Neural progenitor cell (in vitro differentiated cells): ENCODE data around the gene TSPAN11. TPM values are rescaled to one million over a fixed set of nuclear protein-coding genes. Genes with fewer than 3 reads are reported as not detected.

Source experiments
- DNase-seq: peaks from one replicate; pipeline ENCODE4 v3.0.0-alpha.2; 2016; ENCODE audit warnings: low spot score
- H2AFZ ChIP-seq: fragments of 200-600 bp; sonication (generic); replicated peaks from 2 replicates; pipeline ENCODE4 v1.6.1; 2016; ENCODE audit warnings: antibody characterized with exemption
- H3F3A ChIP-seq: fragments of 200-600 bp; sonication (generic); 2 replicates; pipeline ENCODE4 v1.6.1; 2016; ENCODE audit warnings: antibody characterized with exemption, low read depth
- H3K27ac ChIP-seq: fragments of 200-600 bp; sonication (generic); 2 replicates; pipeline ENCODE4 v1.5.1; 2016; ENCODE audit warnings: mild to moderate bottlenecking
- H3K27me3 ChIP-seq: fragments of 200-600 bp; sonication (generic); 2 replicates; pipeline ENCODE4 v1.6.1; 2016; ENCODE audit warnings: mild to moderate bottlenecking, moderate library complexity
- H3K36me3 ChIP-seq: fragments of 200-600 bp; sonication (generic); 2 replicates; pipeline ENCODE4 v1.5.1; 2016
- H3K4me1 ChIP-seq: fragments of 200-600 bp; sonication (generic); 2 replicates; pipeline ENCODE4 v1.6.1; 2016; ENCODE audit warnings: mixed run types
- H3K4me2 ChIP-seq: fragments of 200-600 bp; sonication (generic); 2 replicates; pipeline ENCODE4 v1.6.1; 2016
- H3K4me3 ChIP-seq: fragments of 200-600 bp; sonication (generic); 2 replicates; pipeline ENCODE4 v1.5.1; 2016
- H3K79me2 ChIP-seq: fragments of 200-600 bp; sonication (generic); 2 replicates; pipeline ENCODE4 v1.6.1; 2016; ENCODE audit warnings: low read depth
- H3K9ac ChIP-seq: fragments of 200-600 bp; sonication (generic); 2 replicates; pipeline ENCODE4 v1.6.1; 2016
- H3K9me3 ChIP-seq: fragments of 200-600 bp; sonication (generic); 2 replicates; pipeline ENCODE4 v1.5.1; 2016; ENCODE audit warnings: low read depth
- H4K20me1 ChIP-seq: fragments of 200-600 bp; sonication (generic); 2 replicates; pipeline ENCODE4 v1.6.1; 2016; ENCODE audit warnings: low read depth
- H3K27ac Mint-ChIP-seq: 3 replicates; pipeline ENCODE4 v1.8.0; 2021; ENCODE audit warnings: mixed read lengths
- H3K27me3 Mint-ChIP-seq: 2 replicates; pipeline ENCODE4 v1.8.0; 2022; ENCODE audit warnings: low read depth, mild to moderate bottlenecking, inconsistent platforms, moderate library complexity, mixed read lengths; ENCODE audit not compliant: insufficient read depth
- H3K36me3 Mint-ChIP-seq: 3 replicates; pipeline ENCODE4 v1.8.0; 2021; ENCODE audit warnings: mixed read lengths
- H3K4me1 Mint-ChIP-seq: 3 replicates; pipeline ENCODE4 v1.8.0; 2021; ENCODE audit warnings: mixed read lengths
- H3K4me3 Mint-ChIP-seq: 3 replicates; pipeline ENCODE4 v1.8.0; 2021; ENCODE audit warnings: mild to moderate bottlenecking, moderate library complexity, mixed read lengths
- H3K9me3 Mint-ChIP-seq: 3 replicates; pipeline ENCODE4 v1.8.0; 2020; ENCODE audit warnings: mixed read lengths
- EZH2 ChIP-seq: fragments of 200-600 bp; sonication (generic); IDR thresholded peaks from 2 replicates; pipeline ENCODE4 v1.6.1; 2017; ENCODE audit warnings: antibody characterized with exemption, mild to moderate bottlenecking, moderate library complexity
- EZH2phosphoT487 ChIP-seq: fragments of 200-600 bp; sonication (generic); IDR thresholded peaks from 2 replicates; pipeline ENCODE4 v1.6.1; 2017; ENCODE audit warnings: antibody characterized with exemption
- total RNA-seq: library from RNA; depleted of rRNA; stranded (reverse); fragments of >200 nt; gene quantifications from 2 replicates; pipeline ENCODE4 v1.2.3, GENCODE V29; 2015; ENCODE audit warnings: low replicate concordance
- TF ChIP-seq, protein P1 (sequence below): fragments of 200-600 bp; sonication (generic); IDR thresholded peaks from 2 replicates; pipeline ENCODE4 v1.5.1; 2017; ENCODE audit warnings: antibody characterized with exemption, mild to moderate bottlenecking

The TSPAN11 gene
- total RNA-seq, 1 donor from 2014 or later: 7.4 TPM

DNA sequence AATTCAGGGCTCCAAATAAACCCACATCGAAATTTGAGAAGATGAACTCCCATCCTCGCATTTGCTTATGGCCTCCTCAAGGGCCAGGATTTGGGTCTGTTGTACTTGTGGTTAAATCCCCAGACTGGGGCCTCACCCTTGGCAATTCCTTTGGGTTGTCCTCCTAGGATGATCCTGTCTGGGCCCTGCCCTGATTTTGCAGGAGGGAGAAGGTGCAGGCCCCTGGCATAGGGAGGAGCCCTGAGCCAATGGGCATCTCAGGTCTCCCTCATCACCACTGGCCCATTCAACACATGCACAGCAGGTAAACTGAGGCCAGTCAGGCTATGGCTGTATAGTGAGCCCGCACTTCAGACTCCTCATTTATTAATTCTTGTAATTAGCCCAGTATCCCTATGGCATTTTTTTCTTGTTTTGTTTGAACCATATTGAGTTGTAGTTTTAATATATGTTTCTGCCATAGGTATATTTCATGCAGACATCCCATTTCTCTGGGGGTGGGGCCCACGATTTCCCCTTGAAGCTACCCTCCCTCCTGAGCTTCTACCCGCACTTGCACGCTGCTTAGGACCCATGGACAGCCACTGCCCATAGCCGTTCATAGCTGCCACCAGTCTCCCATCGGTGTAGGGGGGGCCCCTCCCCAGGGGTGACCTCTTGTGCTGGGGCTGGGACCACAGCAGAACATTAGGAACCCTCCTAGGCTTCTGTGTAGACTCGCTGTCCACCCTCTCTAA, 80.0 kb downstream of the TSPAN11 start:
- H3K4me1 ChIP-seq: no peaks in the 10 kb centered on the region
- H4K20me1 ChIP-seq: no peaks in the 10 kb centered on the region
- no peaks in the 10 kb centered on the region for H3K9me3 Mint-ChIP-seq
- TF ChIP-seq EZH2phosphoT487: no peak
- no peak for TF ChIP-seq EZH2
- TF ChIP-seq, protein P1, sequence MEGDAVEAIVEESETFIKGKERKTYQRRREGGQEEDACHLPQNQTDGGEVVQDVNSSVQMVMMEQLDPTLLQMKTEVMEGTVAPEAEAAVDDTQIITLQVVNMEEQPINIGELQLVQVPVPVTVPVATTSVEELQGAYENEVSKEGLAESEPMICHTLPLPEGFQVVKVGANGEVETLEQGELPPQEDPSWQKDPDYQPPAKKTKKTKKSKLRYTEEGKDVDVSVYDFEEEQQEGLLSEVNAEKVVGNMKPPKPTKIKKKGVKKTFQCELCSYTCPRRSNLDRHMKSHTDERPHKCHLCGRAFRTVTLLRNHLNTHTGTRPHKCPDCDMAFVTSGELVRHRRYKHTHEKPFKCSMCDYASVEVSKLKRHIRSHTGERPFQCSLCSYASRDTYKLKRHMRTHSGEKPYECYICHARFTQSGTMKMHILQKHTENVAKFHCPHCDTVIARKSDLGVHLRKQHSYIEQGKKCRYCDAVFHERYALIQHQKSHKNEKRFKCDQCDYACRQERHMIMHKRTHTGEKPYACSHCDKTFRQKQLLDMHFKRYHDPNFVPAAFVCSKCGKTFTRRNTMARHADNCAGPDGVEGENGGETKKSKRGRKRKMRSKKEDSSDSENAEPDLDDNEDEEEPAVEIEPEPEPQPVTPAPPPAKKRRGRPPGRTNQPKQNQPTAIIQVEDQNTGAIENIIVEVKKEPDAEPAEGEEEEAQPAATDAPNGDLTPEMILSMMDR: no peak
- no peaks in the 10 kb centered on the region for H3K79me2 ChIP-seq
- H3F3A ChIP-seq: no peaks in the 10 kb centered on the region
- H3K9ac ChIP-seq: no peak overlapping the region
- H3K36me3 Mint-ChIP-seq: no peaks in the 10 kb centered on the region
- no peak for DNase-seq
- H3K4me1 Mint-ChIP-seq: no peaks in the 10 kb centered on the region
- no peaks in the 10 kb centered on the region for H3K27me3 ChIP-seq
- H3K9me3 ChIP-seq: no peaks in the 10 kb centered on the region
- H3K27me3 Mint-ChIP-seq: peaks cover 7% of the 10 kb centered on the region
- no peak overlapping the region for H3K4me3 ChIP-seq
- no peak overlapping the region for H3K27ac Mint-ChIP-seq
- no peaks in the 10 kb centered on the region for H3K36me3 ChIP-seq
- no peak overlapping the region for H2AFZ ChIP-seq
- H3K27ac ChIP-seq: no peak overlapping the region
- no peak overlapping the region for H3K4me2 ChIP-seq
- H3K4me3 Mint-ChIP-seq: no peak overlapping the region

DNA sequence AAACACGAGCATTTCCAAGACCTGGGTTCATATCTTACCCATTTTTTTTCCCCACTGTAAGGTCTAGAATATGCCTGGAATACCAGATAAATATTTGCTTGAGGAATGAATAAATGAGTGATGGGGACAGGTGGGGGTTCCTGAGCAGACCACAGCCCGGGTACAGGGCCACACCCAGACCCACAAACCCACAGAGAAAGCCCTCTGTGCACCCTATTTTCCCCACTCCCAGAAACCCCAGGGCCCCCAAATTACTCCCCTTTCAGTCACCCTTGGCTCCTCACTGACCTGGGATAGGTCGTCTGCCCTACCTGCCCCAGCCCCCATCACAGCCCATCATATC, 80.6 kb downstream of the TSPAN11 start:
- Mint-ChIP-seq H3K4me3 (no peak overlapping the region), H3K4me1 (no peaks in the 10 kb centered on the region), H3K27ac (no peak overlapping the region), H3K36me3 (no peaks in the 10 kb centered on the region), H3K9me3 (no peaks in the 10 kb centered on the region), H3K27me3 (peaks cover 7% of the 10 kb centered on the region)
- Histone ChIP-seq H3K9ac (no peak overlapping the region), H3K27me3 (no peaks in the 10 kb centered on the region), H3F3A (no peaks in the 10 kb centered on the region), H3K4me3 (no peak overlapping the region), H3K4me1 (no peaks in the 10 kb centered on the region), H3K79me2 (no peaks in the 10 kb centered on the region), H3K36me3 (no peaks in the 10 kb centered on the region), H4K20me1 (no peaks in the 10 kb centered on the region), H3K9me3 (no peaks in the 10 kb centered on the region), H3K27ac (no peak overlapping the region), H2AFZ (no peak overlapping the region), H3K4me2 (no peak overlapping the region)
- no peak for DNase-seq
- TF ChIP-seq EZH2phosphoT487: no peak
- TF ChIP-seq EZH2: no peak
- TF ChIP-seq, protein P1: no peak

DNA sequence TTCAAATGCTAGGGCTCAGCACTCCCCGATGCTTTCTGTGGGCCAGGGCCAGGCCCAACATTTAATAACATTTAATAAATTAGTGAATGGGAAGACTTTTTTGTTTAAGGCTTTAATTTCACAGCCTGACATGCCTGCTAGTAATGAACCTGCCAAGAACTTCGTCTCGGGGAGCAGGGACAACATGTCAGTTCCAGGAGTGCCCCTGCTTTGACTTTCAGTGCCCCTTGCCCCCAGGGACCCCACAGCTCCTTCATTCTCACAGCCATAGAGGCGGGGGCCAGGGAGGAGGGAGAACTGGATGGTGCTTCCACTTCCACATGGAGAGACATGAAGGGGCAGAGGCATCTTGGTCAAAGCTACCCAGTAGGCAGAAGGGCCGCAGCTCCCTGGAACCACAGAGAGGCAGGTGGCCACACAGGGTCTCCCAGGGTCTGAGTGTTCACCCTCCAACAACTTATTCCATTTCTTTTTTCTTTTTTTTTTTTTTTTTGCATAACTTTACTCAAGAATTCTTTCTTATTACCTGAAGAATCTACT, 81.2 kb downstream of the TSPAN11 start:
- H3K9me3 Mint-ChIP-seq: no peaks in the 10 kb centered on the region
- H3K9ac ChIP-seq: no peak overlapping the region

More for the DNA sequence above, 81.2 kb downstream of the TSPAN11 start:
- H3K4me3 Mint-ChIP-seq: no peak overlapping the region
- Histone ChIP-seq H2AFZ (no peak overlapping the region), H3K36me3 (no peaks in the 10 kb centered on the region), H3K79me2 (no peaks in the 10 kb centered on the region), H3K9me3 (no peaks in the 10 kb centered on the region), H4K20me1 (no peaks in the 10 kb centered on the region), H3K27me3 (no peaks in the 10 kb centered on the region), H3K4me3 (no peak overlapping the region), H3K27ac (no peak overlapping the region), H3K4me2 (no peak overlapping the region), H3F3A (no peaks in the 10 kb centered on the region), H3K4me1 (no peaks in the 10 kb centered on the region)
- TF ChIP-seq EZH2phosphoT487 (no peak), EZH2 (no peak)
- TF ChIP-seq, protein P1: no peak
- no peak for DNase-seq
- H3K4me1 Mint-ChIP-seq: no peaks in the 10 kb centered on the region
- no peaks in the 10 kb centered on the region for H3K36me3 Mint-ChIP-seq
- no peak overlapping the region for H3K27ac Mint-ChIP-seq
- peaks cover 7% of the 10 kb centered on the region for H3K27me3 Mint-ChIP-seq
